PFSK-1 (cell line): ENCODE data around the gene LGALS9.

Source experiments
- FOXP2 ChIP-seq: optimal IDR thresholded peaks from 2 replicates; pipeline ENCODE3; 2011; ENCODE audit warnings: borderline replicate concordance, control low read depth, inconsistent platforms; ENCODE audit not compliant: insufficient read depth; ENCODE audit errors: extremely low read length, extremely low read depth
- SIN3A ChIP-seq: IDR thresholded peaks from 2 replicates; pipeline ENCODE4 v1.6.1; 2012; ENCODE audit warnings: mild to moderate bottlenecking, low read length, moderate library complexity, borderline replicate concordance; ENCODE audit not compliant: insufficient read depth

DNA sequence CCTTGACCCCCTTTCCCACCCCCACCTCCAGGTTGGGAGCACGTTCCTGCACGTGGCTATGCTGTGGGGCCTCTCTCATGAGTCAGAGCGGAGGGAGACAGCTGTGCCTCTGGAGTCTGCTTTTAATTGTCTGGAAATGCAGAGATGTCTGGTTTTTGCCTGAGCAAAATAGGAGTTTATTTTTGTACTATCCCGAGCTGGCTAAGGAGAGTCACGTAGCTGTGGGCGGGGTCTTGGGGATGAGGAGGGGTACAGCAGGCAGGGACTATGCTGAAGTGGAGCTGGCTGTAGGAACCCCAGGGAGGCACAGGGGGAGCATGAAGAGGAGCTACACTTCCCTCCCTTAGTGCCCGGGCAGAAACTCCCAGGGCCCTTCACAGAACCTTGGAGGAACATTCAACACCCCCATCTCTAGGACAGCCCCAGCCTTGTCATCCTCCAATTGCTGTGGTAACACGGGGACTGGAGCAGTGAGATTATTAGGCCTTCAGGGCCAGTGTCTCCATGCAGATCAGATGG, 44.7 kb upstream of the LGALS9 start:
- TF ChIP-seq FOXP2 (no peak), SIN3A (no peak)
